Neuronal stem cell (in vitro differentiated cells): ENCODE data around the gene SGCG.

Source experiments
- DNase-seq: peaks from one replicate; pipeline ENCODE4 v3.0.0-alpha.2; 2013; ENCODE audit warnings: low spot score
- H2AFZ ChIP-seq: one replicate; pipeline ENCODE4 v1.6.1; 2013; ENCODE audit warnings: mild to moderate bottlenecking, low read length, inconsistent platforms
- H2AK5ac ChIP-seq: 2 replicates; pipeline ENCODE4 v1.6.1; 2013; ENCODE audit warnings: low read depth, mild to moderate bottlenecking, inconsistent platforms, low read length, moderate library complexity, mixed read lengths
- H2BK120ac ChIP-seq: 2 replicates; pipeline ENCODE4 v1.6.1; 2013; ENCODE audit warnings: low read depth, mild to moderate bottlenecking, inconsistent platforms, low read length, moderate library complexity, mixed read lengths
- H2BK12ac ChIP-seq: one replicate; pipeline ENCODE4 v1.6.1; 2013; ENCODE audit warnings: low read length, inconsistent platforms
- H2BK15ac ChIP-seq: 2 replicates; pipeline ENCODE4 v1.6.1; 2013; ENCODE audit warnings: mild to moderate bottlenecking, low read length, inconsistent platforms, mixed read lengths
- H2BK5ac ChIP-seq: one replicate; pipeline ENCODE4 v1.6.1; 2013; ENCODE audit warnings: inconsistent platforms, mild to moderate bottlenecking, low read length, moderate library complexity
- H3K14ac ChIP-seq: one replicate; pipeline ENCODE4 v1.6.1; 2013; ENCODE audit warnings: low read length, inconsistent platforms
- H3K18ac ChIP-seq: 2 replicates; pipeline ENCODE4 v1.6.1; 2013; ENCODE audit warnings: low read length, inconsistent platforms
- H3K23ac ChIP-seq: 2 replicates; pipeline ENCODE4 v1.6.1; 2013; ENCODE audit warnings: low read depth, mild to moderate bottlenecking, mixed read lengths, low read length, inconsistent platforms; ENCODE audit not compliant: poor library complexity
- H3K27ac ChIP-seq: replicated peaks from 3 replicates; pipeline ENCODE4 v1.5.1; 2013; ENCODE audit warnings: low read length, inconsistent platforms
- H3K27me3 ChIP-seq, 3 experiments: 2 replicates each; pipeline ENCODE4 v1.6.1; 2013; ENCODE audit warnings: low read length in 3 of 3, mild to moderate bottlenecking in 2 of 3, inconsistent platforms in 1 of 3, low read depth in 1 of 3, mixed read lengths in 1 of 3, moderate library complexity in 1 of 3; ENCODE audit not compliant: control insufficient read depth in 3 of 3, insufficient read depth in 3 of 3
- H3K36me3 ChIP-seq, 2 donors: replicated peaks in 1 of 2; 2 replicates each; pipeline ENCODE4 v1.6.1; 2013; ENCODE audit warnings: low read length in 2 of 2; ENCODE audit not compliant: control insufficient read depth in 2 of 2, insufficient read depth in 2 of 2
- H3K4ac ChIP-seq: 2 replicates; pipeline ENCODE4 v1.6.1; 2013; ENCODE audit warnings: inconsistent platforms, mild to moderate bottlenecking, low read length, moderate library complexity
- H3K4me1 ChIP-seq, 2 donors: 1 replicate in 1 of 2; 2 replicates in 1 of 2; pipeline ENCODE4 v1.6.1; 2013; ENCODE audit warnings: low read length in 2 of 2, low read depth in 1 of 2; ENCODE audit not compliant: control insufficient read depth in 2 of 2, insufficient read depth in 1 of 2
- H3K4me2 ChIP-seq: one replicate; pipeline ENCODE4 v1.6.1; 2013; ENCODE audit warnings: mild to moderate bottlenecking, low read length, inconsistent platforms; ENCODE audit not compliant: insufficient read depth, poor library complexity, severe bottlenecking
- H3K4me3 ChIP-seq, 2 donors: 2 replicates each; pipeline ENCODE4 v1.5.1; 2013; ENCODE audit warnings: low read length in 2 of 2, mild to moderate bottlenecking in 2 of 2, inconsistent platforms in 1 of 2, moderate library complexity in 1 of 2
- H3K79me1 ChIP-seq: one replicate; pipeline ENCODE4 v1.6.1; 2013; ENCODE audit warnings: low read depth, mild to moderate bottlenecking, inconsistent platforms, low read length, moderate library complexity
- H3K9ac ChIP-seq: one replicate; pipeline ENCODE4 v1.6.1; 2013; ENCODE audit warnings: mild to moderate bottlenecking, low read depth, low read length, inconsistent platforms; ENCODE audit not compliant: poor library complexity
- H3K9me3 ChIP-seq, 2 donors: replicated peaks in 1 of 2; 2 replicates each; pipeline versions ENCODE3 to v1.6.1; 2013; ENCODE audit warnings: low read length in 2 of 2, mild to moderate bottlenecking in 2 of 2, inconsistent platforms in 1 of 2, low read depth in 1 of 2, mixed read lengths in 1 of 2, moderate library complexity in 1 of 2; ENCODE audit not compliant: control insufficient read depth in 2 of 2, insufficient read depth in 1 of 2
- H4K8ac ChIP-seq: one replicate; pipeline ENCODE4 v1.6.1; 2013; ENCODE audit warnings: low read depth, mild to moderate bottlenecking, inconsistent platforms, low read length, moderate library complexity
- H4K91ac ChIP-seq: one replicate; pipeline ENCODE4 v1.6.1; 2013; ENCODE audit warnings: low read length, low read depth, mild to moderate bottlenecking, inconsistent platforms; ENCODE audit not compliant: poor library complexity
- WGBS, 2 donors: extraction: QIAGEN DNeasy Blood & Tissue Kit; methylation state at CpG; one replicate each; pipeline ENCODE4 v1.1.7; 2013; ENCODE audit warnings: missing lambda C conversion rate in 2 of 2, mixed read lengths in 1 of 2; ENCODE audit not compliant: insufficient read length in 2 of 2, insufficient replicate concordance in 1 of 2; ENCODE audit errors: extremely low coverage in 2 of 2; 5-methylcytosine and 5-hydroxymethylcytosine counted together

SGCG gene

DNA sequence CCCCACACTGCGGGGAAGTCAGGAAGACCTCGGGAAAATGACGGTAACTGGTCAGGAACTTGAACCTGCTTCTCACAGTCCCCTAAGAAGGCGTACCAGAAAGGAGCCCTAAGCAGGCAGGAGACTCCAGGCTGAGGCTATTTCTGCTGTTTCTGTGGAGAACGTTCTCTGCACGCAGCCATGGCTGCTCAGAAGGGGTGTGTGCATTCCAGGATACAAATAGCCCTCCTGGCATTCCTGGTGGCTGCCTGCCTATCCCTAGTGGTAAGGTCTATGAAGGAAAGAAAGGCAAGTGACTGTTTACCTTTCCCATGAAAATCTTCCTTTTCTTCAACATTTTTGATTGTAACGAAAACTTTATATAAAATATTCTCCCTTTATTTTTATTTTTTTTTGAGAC lies 2.5 kb downstream of the SGCG start:
- H3K4ac ChIP-seq = no peak overlapping the region
- no peak overlapping the region for H3K9ac ChIP-seq
- no peak for DNase-seq
- no peak overlapping the region for H2AFZ ChIP-seq
- 100% methylated on average over 1 of the region's 7 CpGs; no CpG with 5 or more reads in 1 of the 2 donors for WGBS, 2 donors
- H3K27me3 ChIP-seq = no peaks in the 10 kb centered on the region
- no peak overlapping the region for H3K4me2 ChIP-seq
- H2BK12ac ChIP-seq = no peak overlapping the region
- H2BK5ac ChIP-seq = no peak overlapping the region
- H3K27ac ChIP-seq = no peak overlapping the region
- no peak overlapping the region for H2BK15ac ChIP-seq
- no peaks in the 10 kb centered on the region for H3K4me1 ChIP-seq
- H3K18ac ChIP-seq = no peak overlapping the region
- no peak overlapping the region for H3K4me3 ChIP-seq
- H2AK5ac ChIP-seq = no peak overlapping the region
- H3K23ac ChIP-seq = no peak overlapping the region
- H3K14ac ChIP-seq = no peak overlapping the region
- no peaks in the 10 kb centered on the region for H3K79me1 ChIP-seq
- no peaks in the 10 kb centered on the region for H3K36me3 ChIP-seq
- no peaks in the 10 kb centered on the region for H3K9me3 ChIP-seq
- H4K8ac ChIP-seq = no peak overlapping the region
- H4K91ac ChIP-seq = no peak overlapping the region
- H2BK120ac ChIP-seq = no peak overlapping the region

DNA sequence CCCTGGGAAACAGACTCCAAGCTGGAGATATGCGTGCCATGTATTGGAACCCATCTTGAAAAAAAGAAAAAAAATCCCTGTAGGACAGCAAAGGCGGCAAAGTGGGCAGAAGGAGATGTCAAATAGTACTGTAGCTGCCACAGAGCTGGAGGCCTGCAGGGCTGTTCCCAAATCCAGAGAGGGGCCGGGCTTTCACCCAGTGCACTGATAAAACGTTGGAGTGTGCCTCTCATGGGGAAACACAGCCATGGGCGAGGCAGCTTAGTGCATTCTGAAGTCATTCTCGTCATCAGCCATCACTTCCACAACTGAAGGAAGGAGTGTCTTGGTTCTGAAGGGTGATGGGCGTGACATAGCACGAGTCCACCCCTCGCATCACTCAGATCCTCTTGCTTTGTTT lies 4.8 kb downstream of the SGCG start:
- Histone ChIP-seq H3K4me2 (no peak overlapping the region), H3K4ac (no peak overlapping the region), H2BK12ac (no peak overlapping the region), H3K18ac (no peak overlapping the region), H3K4me1 (no peaks in the 10 kb centered on the region), H2AK5ac (no peak overlapping the region), H4K91ac (no peak overlapping the region), H3K9me3 (no peaks in the 10 kb centered on the region), H2BK120ac (no peak overlapping the region), H3K79me1 (no peaks in the 10 kb centered on the region), H2AFZ (no peak overlapping the region), H2BK5ac (no peak overlapping the region), H3K4me3 (no peak overlapping the region), H4K8ac (no peak overlapping the region), H3K27ac (no peak overlapping the region), H3K36me3 (no peaks in the 10 kb centered on the region), H2BK15ac (no peak overlapping the region), H3K9ac (no peak overlapping the region), H3K27me3 (no peaks in the 10 kb centered on the region), H3K14ac (no peak overlapping the region), H3K23ac (no peak overlapping the region)
- DNase-seq = no peak
- WGBS, 2 donors = no CpG with 5 or more reads among the region's 9 CpGs

DNA sequence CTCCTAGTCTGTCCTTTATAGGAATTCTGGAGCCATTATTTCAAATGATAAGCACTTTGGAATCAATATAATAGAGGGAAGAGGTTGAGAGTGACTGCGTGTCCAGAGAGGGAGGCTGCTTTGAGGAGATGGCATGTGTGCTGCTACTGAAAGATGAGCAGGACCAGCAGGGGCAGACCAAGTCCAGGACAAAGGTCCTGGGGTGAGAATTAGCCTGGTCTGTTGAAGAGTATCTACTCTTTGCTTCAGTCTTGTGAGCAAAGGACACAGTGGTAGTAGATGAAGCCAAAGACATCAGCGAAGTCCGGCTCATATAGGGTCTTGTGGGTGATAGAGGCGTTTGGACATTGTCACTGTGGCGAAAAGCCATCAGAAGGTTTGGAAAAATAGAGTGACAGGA lies 21.1 kb downstream of the SGCG start:
- H2BK5ac ChIP-seq = no peak overlapping the region
- H3K18ac ChIP-seq = no peak overlapping the region
- no peak overlapping the region for H3K9ac ChIP-seq
- no peaks in the 10 kb centered on the region for H3K27me3 ChIP-seq
- H2BK15ac ChIP-seq = no peak overlapping the region
- no peak for DNase-seq
- H3K14ac ChIP-seq = no peak overlapping the region
- no peak overlapping the region for H2BK120ac ChIP-seq
- H3K23ac ChIP-seq = no peak overlapping the region
- no peak overlapping the region for H2AFZ ChIP-seq
- H3K27ac ChIP-seq = no peak overlapping the region
- H3K4me3 ChIP-seq = no peak overlapping the region
- peaks cover 0 to 2% of the 10 kb centered on the region in 2 donors for H3K9me3 ChIP-seq
- no peaks in the 10 kb centered on the region for H3K4me1 ChIP-seq
- H2BK12ac ChIP-seq = no peak overlapping the region
- no peak overlapping the region for H4K8ac ChIP-seq
- WGBS, 2 donors = no CpG with 5 or more reads among the region's 5 CpGs
- H2AK5ac ChIP-seq = no peak overlapping the region
- no peaks in the 10 kb centered on the region for H3K79me1 ChIP-seq
- no peak overlapping the region for H3K4ac ChIP-seq
- H4K91ac ChIP-seq = no peak overlapping the region
- no peaks in the 10 kb centered on the region for H3K36me3 ChIP-seq
- H3K4me2 ChIP-seq = no peak overlapping the region

DNA sequence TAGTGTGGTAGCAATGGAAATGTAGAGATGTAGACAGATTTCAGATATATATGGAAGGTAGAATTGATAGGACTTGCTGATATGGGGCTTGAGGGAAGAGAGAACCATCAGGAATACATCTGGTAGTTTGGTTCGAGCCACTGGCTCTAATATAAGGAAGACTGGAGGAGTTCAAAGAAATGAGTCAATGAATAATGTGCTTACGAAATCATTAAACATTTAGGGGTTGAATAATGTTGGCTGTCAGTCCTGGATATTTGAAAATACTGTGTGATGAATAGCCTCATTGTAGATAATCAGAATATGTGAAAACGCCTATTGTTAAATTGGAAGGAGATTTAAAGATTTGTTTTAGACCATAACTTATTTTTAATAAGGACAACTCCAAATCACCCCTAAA lies 21.6 kb downstream of the SGCG start:
- no CpG with 5 or more reads among the region's 3 CpGs for WGBS, 2 donors
- no peak overlapping the region for H3K9ac ChIP-seq
- H3K18ac ChIP-seq = no peak overlapping the region
- H3K27ac ChIP-seq = no peak overlapping the region
- no peak overlapping the region for H2BK5ac ChIP-seq
- no peak overlapping the region for H4K91ac ChIP-seq
- H4K8ac ChIP-seq = no peak overlapping the region
- H3K9me3 ChIP-seq = peaks cover 0 to 2% of the 10 kb centered on the region in 2 donors
- DNase-seq = no peak
- no peak overlapping the region for H3K4ac ChIP-seq
- no peak overlapping the region for H3K14ac ChIP-seq
- no peak overlapping the region for H2BK12ac ChIP-seq
- no peaks in the 10 kb centered on the region for H3K27me3 ChIP-seq
- no peaks in the 10 kb centered on the region for H3K79me1 ChIP-seq
- no peak overlapping the region for H3K4me3 ChIP-seq
- H2AFZ ChIP-seq = no peak overlapping the region
- H3K23ac ChIP-seq = no peak overlapping the region
- no peak overlapping the region for H3K4me2 ChIP-seq
- H2BK120ac ChIP-seq = no peak overlapping the region
- H3K4me1 ChIP-seq = no peaks in the 10 kb centered on the region
- no peak overlapping the region for H2BK15ac ChIP-seq
- H2AK5ac ChIP-seq = no peak overlapping the region
- no peaks in the 10 kb centered on the region for H3K36me3 ChIP-seq
